Transverse colon (tissue), 4 donors: Measurements from ENCODE around the gene COQ5. TPM values are rescaled to one million over a fixed set of nuclear protein-coding genes. Genes with fewer than 3 reads are reported as not detected.
A peak's percentile ranks its signal among the peaks of the same experiment; 100 is the strongest.

Source experiments
- DNase-seq: peaks from one replicate; pipeline ENCODE4 v3.0.0-alpha.2; 2019
- H3K27ac ChIP-seq, 4 donors: fragments of 200-600 bp; sonication (generic); 2 replicates each; pipeline ENCODE4 v1.5.1; 2016 to 2018; ENCODE audit warnings: inconsistent platforms in 4 of 4
- H3K27me3 ChIP-seq: fragments of 200-600 bp; sonication (generic); 2 replicates; pipeline ENCODE4 v1.5.1; 2017; ENCODE audit warnings: inconsistent platforms
- H3K36me3 ChIP-seq, 4 donors: fragments of 200-600 bp; sonication (generic); 2 replicates each; pipeline ENCODE4 v1.5.1; 2017 to 2019; ENCODE audit warnings: inconsistent platforms in 4 of 4
- H3K4me1 ChIP-seq, 4 donors: fragments of 200-600 bp; sonication (generic); 2 replicates each; pipeline ENCODE4 v1.5.1; 2017 to 2020; ENCODE audit warnings: inconsistent platforms in 4 of 4
- H3K4me3 ChIP-seq, 4 donors: fragments of 200-600 bp; sonication (generic); 1 replicate in 1 of 4; 2 replicates in 3 of 4; pipeline versions ENCODE4 v1.5.1 to v1.6.1; 2017 to 2019; ENCODE audit warnings: inconsistent platforms in 4 of 4
- H3K9me3 ChIP-seq, 2 donors: fragments of 200-600 bp; sonication (generic); 2 replicates each; pipeline ENCODE4 v1.5.1; 2017 to 2019; ENCODE audit warnings: inconsistent platforms in 2 of 2
- CTCF ChIP-seq, 5 experiments: fragments of 200-600 bp in 3 of 5; fragments of 450-650 bp in 2 of 5; sonication (generic) in 3 of 5; IDR thresholded peaks; 1 replicate in 2 of 5; 2 replicates in 3 of 5; pipeline ENCODE4 v1.5.1; 2016 to 2017; ENCODE audit warnings: antibody characterized with exemption in 5 of 5, inconsistent platforms in 3 of 5, mild to moderate bottlenecking in 2 of 5, moderate library complexity in 1 of 5
- EP300 ChIP-seq: sonication (generic); formaldehyde crosslinking; IDR thresholded peaks from one replicate; pipeline ENCODE4 v1.6.1; 2017; ENCODE audit warnings: antibody characterized with exemption, low read depth
- POLR2A ChIP-seq: fragments of 450-650 bp; IDR thresholded peaks from one replicate; pipeline ENCODE4 v1.6.1; 2016; ENCODE audit warnings: antibody characterized with exemption, mild to moderate bottlenecking, moderate library complexity
- POLR2AphosphoS5 ChIP-seq, 3 donors: sonication (generic); formaldehyde crosslinking; IDR thresholded peaks; one replicate each; pipeline ENCODE4 v1.6.1; 2016; ENCODE audit warnings: antibody characterized with exemption in 3 of 3
- WGBS, 2 donors: methylation state at CpG; one replicate each; pipeline ENCODE4 v1.1.5; 2018; ENCODE audit warnings: low coverage in 1 of 2; 5-methylcytosine and 5-hydroxymethylcytosine counted together
- in situ Hi-C, 4 donors: fragments of 200-750 bp; cut with MboI; loops; one replicate each; pipeline versions ENCODE4 v1.15.0 to v1.15.1; 2017; ENCODE audit warnings: low sequenced_read_pairs in 3 of 4, low pct_ligation_motif_present in 1 of 4, low pct_unique_long_range_greater_than_20kb in 1 of 4
- intact Hi-C: fragments of 100-400 bp; cut with DNase I; formaldehyde crosslinking; loops from one replicate; pipeline ENCODE4 v1.15.1; 2023; ENCODE audit warnings: low total_unique reads
- small RNA-seq, 4 donors: library from RNA; depleted of rRNA; stranded (forward); fragments of <200 nt; gene quantifications; one replicate each; pipeline ENCODE3, GENCODE V24; 2016
- total RNA-seq, 4 donors: library from RNA; depleted of rRNA; stranded (reverse); fragments of >200 nt; gene quantifications; one replicate each; pipeline ENCODE4 v1.1.0, GENCODE V29; 2016

COQ5 gene
- total RNA-seq, 4 donors from 2014 or later: 20.9 to 34.9 (median 31.9) TPM

- H3K27me3 ChIP-seq: no peaks in the 10 kb centered on the region
- H3K36me3 ChIP-seq: peaks cover 0 to 65% (median 33%) of the 10 kb centered on the region in 4 donors
- 95 to 100% methylated on average over 2 to 3 of the region's 3 CpGs for WGBS, 2 donors
- intact Hi-C loops (no loop called here), in situ Hi-C loops (no loop called here)
- no peak overlapping the region for H3K4me3 ChIP-seq
- no peaks in the 10 kb centered on the region for H3K9me3 ChIP-seq
- H3K27ac ChIP-seq: no peak overlapping the region
- DNase-seq: no peak
- TF ChIP-seq CTCF (IDR thresholded peaks at IDR 0.05) (no peak), EP300 (no peak), POLR2A (no peak), POLR2AphosphoS5 (IDR thresholded peaks at IDR 0.05) (no peak)
- H3K4me1 ChIP-seq: no peaks in the 10 kb centered on the region
Measured at GRCh38 chr12:120460157-120460556, 68.8 kb downstream of the COQ5 start.

- no peak overlapping the region for H3K27ac ChIP-seq
- no peaks in the 10 kb centered on the region for H3K9me3 ChIP-seq
- no peak overlapping the region for H3K4me3 ChIP-seq
- DNase-seq: no peak
- H3K27me3 ChIP-seq: no peaks in the 10 kb centered on the region
- intact Hi-C loops: no loop called here
- no peaks in the 10 kb centered on the region for H3K4me1 ChIP-seq
- TF ChIP-seq CTCF (IDR thresholded peaks at IDR 0.05) (peak in 1 of 5 experiments; percentile 3), POLR2AphosphoS5 (IDR thresholded peaks at IDR 0.05) (peak in 1 of 3 donors; percentile 8), POLR2A (no peak), EP300 (no peak)
- in situ Hi-C loops: no loop called here
- peaks cover 0 to 35% (median 17%) of the 10 kb centered on the region in 4 donors for H3K36me3 ChIP-seq
- 65 to 81% methylated on average over 2 to 6 of the region's 6 CpGs for WGBS, 2 donors
Measured at GRCh38 chr12:120457133-120457532, 71.8 kb downstream of the COQ5 start.

- no peak for TF ChIP-seq POLR2A
- no peak for TF ChIP-seq EP300
- TF ChIP-seq POLR2AphosphoS5 (IDR thresholded peaks at IDR 0.05): no peak
- no peak for TF ChIP-seq CTCF (IDR thresholded peaks at IDR 0.05)
- Histone ChIP-seq H3K27ac (no peak overlapping the region), H3K4me1 (no peaks in the 10 kb centered on the region), H3K9me3 (no peaks in the 10 kb centered on the region), H3K36me3 (peaks cover 0 to 26% (median 12%) of the 10 kb centered on the region in 4 donors), H3K4me3 (no peak overlapping the region), H3K27me3 (no peaks in the 10 kb centered on the region)
- 88% methylated on average over 7 of the region's 7 CpGs; no CpG with 5 or more reads in 1 of the 2 donors for WGBS, 2 donors
- intact Hi-C loops (no loop called here), in situ Hi-C loops (no loop called here)
- no peak for DNase-seq
Measured at GRCh38 chr12:120455302-120455701, 73.7 kb downstream of the COQ5 start.

- H3K9me3 ChIP-seq: no peaks in the 10 kb centered on the region
- peaks cover 0 to 17% (median 7%) of the 10 kb centered on the region in 4 donors for H3K36me3 ChIP-seq
- TF ChIP-seq POLR2AphosphoS5 (IDR thresholded peaks at IDR 0.05): no peak
- no peak for TF ChIP-seq POLR2A
- peak; percentile 36 to 56 (median 54) for TF ChIP-seq CTCF (IDR thresholded peaks at IDR 0.05)
- WGBS, 2 donors: 50 to 80% methylated on average over 3 to 4 of the region's 4 CpGs
- no peaks in the 10 kb centered on the region for H3K27me3 ChIP-seq
- DNase-seq: no peak
- H3K27ac ChIP-seq: no peak overlapping the region
- no peaks in the 10 kb centered on the region for H3K4me1 ChIP-seq
- intact Hi-C loops: no loop called here
- in situ Hi-C loops: no loop called here
- H3K4me3 ChIP-seq: no peak overlapping the region
Measured at GRCh38 chr12:120453977-120454376, 75.0 kb downstream of the COQ5 start.

Small RNAs within 50 kb of the gene (small RNA-seq; reads per million reads assigned to genes)
- gene RF00019: 0 reads per million in 4 donors

Other genes starting within 250 kb of the COQ5 start
- gene RNU4-2, start 237.3 kb downstream of the COQ5 start, total RNA-seq: under 1 TPM; under 0.01 TPM
- under 1 TPM in 3 of 4 donors, not detected in 1; under 0.01 TPM for gene RNU4-1, start 235.9 kb downstream of the COQ5 start, total RNA-seq
- 1 to 10 TPM in 1 of 4 donors, under 1 TPM in 1, not detected in 2; 0.95 to 1.9 TPM for gene SIRT4, start 226.8 kb downstream of the COQ5 start, total RNA-seq
- not detected for gene PLA2G1B, start 201.4 kb downstream of the COQ5 start, total RNA-seq
- 1 to 10 TPM in 1 of 4 donors, under 1 TPM in 1, not detected in 2; 0.82 to 7.5 TPM for gene MSI1, start 160.0 kb downstream of the COQ5 start, total RNA-seq
- gene COX6A1, start 91.0 kb downstream of the COQ5 start, total RNA-seq: 1,000 to 10,000 TPM in 2 of 4 donors, 100 to 1,000 TPM in 2; 469 to 1,865 (median 1,048) TPM
- gene TRIAP1, start 82.8 kb downstream of the COQ5 start, total RNA-seq: 10 to 100 TPM in 3 of 4 donors, 1 to 10 TPM in 1; 7.2 to 20.9 (median 11.9) TPM
- 10 to 100 TPM; 15.5 to 21.6 (median 19.2) TPM for gene GATC, start 82.7 kb downstream of the COQ5 start, total RNA-seq
- gene SRSF9, start 59.4 kb downstream of the COQ5 start, total RNA-seq: 10 to 100 TPM; 33.7 to 93.8 (median 64.5) TPM
- gene DYNLL1, start 33.0 kb downstream of the COQ5 start, total RNA-seq: 100 to 1,000 TPM in 3 of 4 donors, 10 to 100 TPM in 1; 60.5 to 291 (median 190) TPM
- gene RNF10, start 5.2 kb upstream of the COQ5 start, total RNA-seq: 100 to 1,000 TPM; 204 to 317 (median 213) TPM
- 10 to 100 TPM in 3 of 4 donors, not detected in 1; 31.5 to 56.5 (median 43.7) TPM for gene POP5, start 52.2 kb upstream of the COQ5 start, total RNA-seq
- 1 to 10 TPM in 2 of 4 donors, under 1 TPM in 1, not detected in 1; 0.60 to 7.5 (median 4.4) TPM for gene CABP1, start 111.5 kb upstream of the COQ5 start, total RNA-seq
- 100 to 1,000 TPM in 3 of 4 donors, 10 to 100 TPM in 1; 75.6 to 153 (median 130) TPM for gene MLEC, start 158.0 kb upstream of the COQ5 start, total RNA-seq
- 10 to 100 TPM in 3 of 4 donors, 1 to 10 TPM in 1; 9.8 to 25.4 (median 21.5) TPM for gene UNC119B, start 181.3 kb upstream of the COQ5 start, total RNA-seq
- gene ACADS, start 196.7 kb upstream of the COQ5 start, total RNA-seq: 100 to 1,000 TPM; 224 to 338 (median 297) TPM